Activated CD8-positive, alpha-beta memory T cell treated with anti-CD3 and anti-CD28 coated beads for 24 hours (primary cell): ENCODE results near the gene PDE8B.

Source experiments
- DNase-seq: peaks from one replicate; pipeline ENCODE4 v3.0.0-alpha.2; 2020

The PDE8B gene

DNA sequence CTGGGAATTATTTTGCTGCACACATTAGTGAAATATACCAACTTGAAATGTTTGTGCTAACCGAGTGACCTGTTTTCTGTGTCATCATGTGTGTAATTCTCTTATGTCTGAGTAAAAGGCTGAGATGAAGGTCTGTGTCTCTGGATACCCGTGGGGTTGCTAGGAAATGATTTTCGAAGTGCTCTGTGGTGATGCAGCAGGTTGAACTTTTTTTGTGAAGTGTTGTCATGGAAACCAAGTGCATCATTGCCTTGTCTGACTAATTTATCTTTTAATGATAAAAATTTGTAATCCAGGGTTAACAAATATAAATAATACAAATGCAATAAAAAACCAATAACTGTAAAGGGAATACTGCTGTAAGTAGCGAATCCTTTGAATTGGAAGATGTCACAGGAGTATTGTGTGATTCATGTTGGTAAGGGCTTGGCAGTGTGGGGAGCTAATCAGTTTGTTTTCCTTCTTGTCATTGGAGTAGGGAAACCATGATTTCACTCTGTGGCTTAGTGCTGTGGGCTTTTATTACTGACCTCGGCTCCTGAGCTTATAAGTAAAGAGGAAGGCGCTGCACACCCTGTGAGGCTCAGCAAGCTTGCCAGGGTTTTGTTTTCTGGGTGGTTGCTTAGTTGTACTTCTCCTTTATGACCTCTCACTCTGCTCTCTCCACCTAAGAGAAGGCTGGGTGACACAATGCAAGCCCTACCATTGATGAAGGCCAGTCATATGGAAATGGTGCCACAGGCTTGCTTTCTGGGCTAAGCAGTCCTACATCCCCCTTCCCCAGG is 22.3 kb downstream of the PDE8B start:
- DNase-seq = no peak

DNA sequence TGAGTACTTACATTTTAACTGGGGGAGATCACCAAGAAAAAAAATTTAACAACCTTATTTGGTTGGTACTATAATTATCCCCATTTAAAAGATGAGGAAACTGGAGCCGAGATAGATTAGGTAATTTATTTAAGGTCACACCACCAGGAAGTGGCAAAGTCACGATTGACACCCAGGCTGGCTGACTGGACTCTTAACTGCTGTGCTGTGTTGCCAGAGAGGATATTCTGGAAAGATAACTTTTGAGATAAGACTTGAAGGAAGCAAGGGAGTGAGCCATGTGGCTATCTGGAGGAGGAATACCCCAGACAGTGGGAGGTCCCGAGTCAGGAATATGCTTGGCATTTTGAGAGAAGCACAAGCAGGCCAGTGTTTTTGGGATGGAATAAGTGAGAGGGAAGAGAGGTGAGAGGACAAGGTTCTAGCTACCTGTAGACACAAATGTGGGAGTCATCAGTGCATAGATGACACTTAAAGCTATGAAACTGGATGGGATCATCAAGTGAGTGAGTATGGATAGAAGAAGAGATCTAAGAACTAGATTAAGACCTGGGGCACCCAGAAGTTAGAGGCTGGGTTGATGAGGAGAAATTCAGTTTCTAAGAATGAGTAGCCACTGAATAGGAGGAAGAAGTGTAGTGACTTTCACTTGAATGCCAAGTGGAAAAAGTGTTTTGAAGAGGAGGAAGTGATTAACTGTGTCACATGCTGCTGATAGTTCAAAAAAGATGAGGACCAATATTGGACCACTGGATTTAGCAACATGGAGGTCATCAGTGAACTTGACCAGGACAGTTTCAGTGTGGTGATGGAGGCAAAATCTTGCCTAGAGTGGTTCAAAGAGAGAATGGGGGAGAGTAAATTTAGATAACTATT is 25.6 kb downstream of the PDE8B start:
- no peak for DNase-seq

DNA sequence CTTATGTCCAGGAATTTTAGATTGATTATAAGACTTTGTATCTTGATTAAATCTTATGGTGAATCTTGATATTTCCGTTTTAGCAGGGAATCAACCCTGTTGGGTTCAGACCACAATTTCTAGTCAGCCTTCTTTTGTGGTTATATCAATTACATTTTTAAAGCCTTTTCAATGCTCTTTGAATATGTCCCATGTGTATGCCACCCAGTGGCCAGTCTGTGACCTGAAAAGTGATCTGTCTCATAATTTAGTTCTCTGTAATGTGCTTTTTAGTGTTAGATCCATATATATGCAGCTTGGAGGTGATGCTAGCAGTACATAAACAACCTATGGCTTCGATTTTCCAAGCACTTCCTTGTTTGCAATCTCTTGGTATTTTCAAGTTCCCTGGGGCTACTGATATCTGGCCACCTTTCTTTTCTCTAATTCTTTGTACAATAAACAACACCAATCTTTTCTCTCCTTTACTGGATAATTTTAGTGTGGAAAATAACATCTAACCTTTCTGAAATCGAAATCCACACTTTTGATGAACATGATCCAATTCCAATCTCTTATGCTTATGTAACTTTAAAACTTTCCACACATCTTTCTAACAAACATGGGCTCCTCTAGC is 28.8 kb downstream of the PDE8B start:
- DNase-seq = no peak

GRCh38 chr5:77241444-77241843 is 31.0 kb downstream of the PDE8B start:
- DNase-seq = no peak

DNA sequence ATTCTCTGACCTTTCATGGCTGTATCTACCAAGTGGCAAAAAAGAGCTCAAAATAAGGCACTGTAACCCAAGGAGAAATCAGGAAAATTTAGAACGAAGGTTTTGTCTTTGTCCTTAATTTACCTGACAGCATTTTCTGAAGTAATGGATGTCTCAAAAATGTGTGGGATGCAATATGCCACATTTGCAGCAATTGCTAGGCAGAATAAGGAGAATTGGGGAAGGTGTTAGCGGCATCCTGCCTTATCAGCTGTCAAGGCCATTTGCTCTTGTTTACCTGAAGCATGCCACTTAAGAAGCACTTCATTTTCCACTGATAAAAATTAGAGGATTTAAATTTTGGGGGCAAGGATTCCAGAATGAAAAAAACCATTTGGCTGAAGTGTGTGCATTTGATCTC is 39.0 kb downstream of the PDE8B start:
- DNase-seq = no peak

DNA sequence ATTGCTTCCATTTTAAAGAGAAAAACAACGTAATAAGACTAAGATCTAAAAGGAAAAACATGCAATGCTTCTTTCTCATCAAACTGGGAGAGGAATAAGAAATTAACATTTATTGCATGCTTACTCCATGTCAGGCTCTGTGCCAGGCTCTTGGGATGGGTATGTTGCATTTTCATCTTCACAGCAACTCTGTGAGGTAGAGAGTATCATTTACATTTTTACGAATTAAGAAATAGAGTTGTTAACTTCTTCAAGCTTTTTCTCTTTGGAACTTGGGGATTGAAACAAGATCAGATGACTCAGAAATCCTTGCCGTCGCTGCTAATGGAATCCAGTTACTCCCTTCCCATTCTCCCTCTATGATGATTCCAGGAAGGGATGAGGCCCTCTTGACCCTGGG is 39.5 kb downstream of the PDE8B start:
- DNase-seq = no peak

GRCh38 chr5:77251921-77252320 is 41.4 kb downstream of the PDE8B start:
- no peak for DNase-seq

- DNase-seq = no peak
These were observed 45.1 kb downstream of the PDE8B start for GRCh38 chr5:77255617-77256016.

DNA sequence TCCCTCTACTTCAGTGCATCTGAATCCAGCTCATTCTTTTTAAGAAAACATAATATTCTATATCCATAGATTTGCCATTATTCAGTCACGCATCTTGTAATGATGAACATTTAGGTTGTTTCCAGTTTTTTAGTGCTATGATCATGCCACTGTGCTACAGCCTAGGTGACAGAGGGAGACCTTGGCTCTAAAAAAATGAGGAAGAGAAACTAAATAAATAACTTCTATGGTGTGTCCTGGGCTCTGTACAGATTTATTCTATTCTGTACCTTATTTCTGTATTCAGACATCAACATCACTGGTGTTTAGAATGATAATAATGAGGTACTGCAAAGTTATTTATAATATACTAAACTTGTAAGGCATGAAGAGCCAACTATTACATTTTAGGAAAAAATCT is 45.9 kb downstream of the PDE8B start:
- no peak for DNase-seq

DNA sequence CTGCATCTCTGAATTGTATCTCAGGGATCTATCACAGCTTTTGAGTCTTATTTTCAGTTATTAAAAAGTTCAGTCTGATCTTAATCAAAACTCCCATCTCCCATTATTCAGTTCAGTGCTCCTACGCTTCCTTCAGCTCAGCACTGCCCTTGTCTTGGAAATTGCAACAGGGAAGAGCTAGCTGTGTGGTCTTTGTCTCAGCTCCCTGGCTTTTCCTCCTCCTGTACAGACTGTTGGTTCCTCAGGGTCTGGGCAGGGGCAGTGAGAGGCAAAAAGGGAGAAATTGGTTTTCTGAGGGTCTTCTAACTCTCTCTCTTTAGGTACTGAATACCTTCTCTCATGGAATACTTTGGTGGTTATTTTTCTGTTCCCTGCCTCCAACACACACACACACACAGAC is 48.2 kb downstream of the PDE8B start:
- no peak for DNase-seq

DNA sequence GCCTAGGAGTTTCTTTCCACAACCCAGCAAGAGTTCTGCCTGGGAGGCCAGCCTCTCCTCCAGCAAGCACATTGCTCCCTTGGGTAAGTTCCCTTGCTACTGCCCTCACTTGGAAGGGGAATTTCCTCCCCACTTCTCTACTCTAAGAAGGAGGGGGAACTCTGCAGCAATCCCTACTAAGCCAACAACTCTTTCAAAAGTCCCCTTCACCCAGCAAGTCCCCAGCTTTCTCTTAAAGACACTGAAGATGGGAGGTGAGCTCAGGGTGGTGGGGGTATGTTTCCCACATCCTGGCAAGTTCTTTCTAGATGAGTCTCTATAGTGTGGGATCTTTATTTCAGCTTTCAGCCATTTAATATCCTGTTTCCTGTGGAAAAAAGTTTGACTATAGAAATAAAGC is 49.0 kb downstream of the PDE8B start:
- no peak for DNase-seq

DNA sequence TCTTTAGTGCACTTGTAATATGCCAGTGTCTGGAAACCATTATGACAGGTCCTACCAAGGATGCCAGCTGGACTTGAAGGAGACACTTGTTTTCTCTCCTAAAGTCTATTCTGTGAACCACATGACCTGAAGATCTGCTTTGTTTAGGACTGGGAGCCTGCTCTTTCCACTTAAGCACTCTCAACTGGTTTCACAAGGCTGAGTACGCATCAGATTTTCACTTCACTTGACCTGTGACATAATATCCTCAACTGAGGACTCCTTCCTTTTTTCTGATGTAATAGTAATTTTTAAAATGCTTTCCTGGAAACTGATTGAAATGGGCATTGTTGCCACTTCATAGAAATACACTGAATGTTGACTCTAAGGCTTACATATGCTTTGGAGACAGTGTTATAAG is 52.2 kb downstream of the PDE8B start:
- DNase-seq = no peak

DNA sequence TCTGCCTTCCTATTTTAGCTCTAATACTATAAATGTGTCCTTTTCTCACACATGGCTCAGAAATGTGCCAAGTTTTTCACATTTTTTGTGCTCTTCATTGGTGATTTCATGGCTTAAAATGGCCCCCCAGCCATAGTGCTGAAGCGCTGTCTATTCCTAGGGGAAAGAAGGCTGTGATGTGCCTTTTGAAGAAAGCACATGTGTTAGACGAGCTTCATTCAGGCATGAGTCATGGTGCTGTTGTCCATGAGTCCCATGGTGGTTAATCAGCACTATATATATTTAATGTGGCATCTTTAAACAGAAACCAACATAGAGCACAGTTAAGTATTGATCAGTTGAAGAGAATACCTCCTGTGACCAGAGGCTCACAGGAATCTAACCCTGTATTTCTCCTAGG is 55.8 kb downstream of the PDE8B start:
- no peak for DNase-seq

DNA sequence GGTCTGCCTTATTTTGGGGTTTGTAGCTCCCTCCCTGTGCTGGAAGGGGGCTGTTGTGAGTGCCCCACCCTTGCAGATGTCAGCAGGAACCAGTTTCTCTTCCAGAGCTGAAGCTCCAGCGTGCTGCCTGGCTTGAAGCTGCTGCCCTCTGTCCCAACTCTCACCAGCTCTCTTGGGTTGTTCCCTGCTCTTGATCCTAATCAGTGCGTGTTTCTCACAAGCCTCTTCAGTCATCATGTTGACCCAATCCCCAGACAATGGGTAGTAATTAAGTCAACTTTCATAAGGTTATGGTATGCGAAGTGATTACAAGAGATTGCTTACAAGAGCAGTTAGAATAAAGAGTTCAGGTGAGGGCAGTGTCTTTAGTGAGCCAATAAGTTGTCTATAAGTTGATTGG is 57.0 kb downstream of the PDE8B start:
- no peak for DNase-seq

- DNase-seq = no peak
These were observed 61.7 kb downstream of the PDE8B start for GRCh38 chr5:77272206-77272605.

GRCh38 chr5:77277759-77278158 is 67.3 kb downstream of the PDE8B start:
- no peak for DNase-seq

- DNase-seq = no peak
These were observed 69.6 kb downstream of the PDE8B start for GRCh38 chr5:77280036-77280435.

DNA sequence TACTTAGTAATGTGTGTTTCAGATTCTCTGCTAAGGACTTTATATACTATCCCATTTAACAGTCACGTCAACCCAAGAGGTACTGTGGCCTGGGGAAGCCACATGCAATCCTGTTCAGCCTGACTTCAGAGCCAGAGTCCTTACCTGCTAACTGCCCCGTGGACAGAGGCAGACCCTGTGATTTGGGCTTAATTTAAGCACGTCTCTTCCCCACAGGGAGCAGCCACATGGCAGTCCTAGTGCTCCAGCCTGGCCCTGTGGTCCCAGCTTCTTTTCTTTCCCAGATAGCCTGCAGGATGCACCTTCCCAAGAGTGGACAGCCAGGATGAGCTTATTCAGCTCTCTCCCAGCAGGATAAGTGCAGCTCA is 71.5 kb downstream of the PDE8B start:
- DNase-seq = no peak

- no peak for DNase-seq
These were observed 72.0 kb downstream of the PDE8B start for GRCh38 chr5:77282337-77283027.

DNA sequence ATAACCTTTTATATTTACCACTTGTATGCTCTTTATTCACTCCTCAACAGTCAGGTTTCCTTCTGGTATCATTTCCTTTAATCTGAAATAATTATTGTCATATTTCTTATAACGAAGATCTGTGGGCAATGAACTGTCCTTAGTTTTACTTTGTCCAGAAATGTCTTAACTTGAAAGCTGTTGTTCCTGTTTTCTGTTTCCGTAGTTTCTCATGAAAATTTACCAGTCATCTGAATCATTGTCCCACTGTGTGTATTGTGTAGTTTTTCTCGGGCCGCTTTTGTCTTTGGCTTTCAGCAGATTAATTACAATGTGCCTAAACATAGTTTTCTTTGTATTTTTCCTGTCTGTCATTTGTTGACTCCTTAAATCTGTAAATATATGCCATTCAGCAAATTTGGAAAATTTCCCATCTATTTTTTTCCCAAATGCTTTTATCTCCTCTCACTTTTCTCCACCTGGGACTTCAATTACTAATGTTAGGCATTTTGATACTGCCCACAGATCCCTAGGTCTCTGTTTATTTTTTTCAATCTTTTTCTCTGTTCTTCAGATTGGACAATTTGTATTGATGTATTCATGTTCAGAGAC is 74.9 kb downstream of the PDE8B start:
- no peak for DNase-seq

DNA sequence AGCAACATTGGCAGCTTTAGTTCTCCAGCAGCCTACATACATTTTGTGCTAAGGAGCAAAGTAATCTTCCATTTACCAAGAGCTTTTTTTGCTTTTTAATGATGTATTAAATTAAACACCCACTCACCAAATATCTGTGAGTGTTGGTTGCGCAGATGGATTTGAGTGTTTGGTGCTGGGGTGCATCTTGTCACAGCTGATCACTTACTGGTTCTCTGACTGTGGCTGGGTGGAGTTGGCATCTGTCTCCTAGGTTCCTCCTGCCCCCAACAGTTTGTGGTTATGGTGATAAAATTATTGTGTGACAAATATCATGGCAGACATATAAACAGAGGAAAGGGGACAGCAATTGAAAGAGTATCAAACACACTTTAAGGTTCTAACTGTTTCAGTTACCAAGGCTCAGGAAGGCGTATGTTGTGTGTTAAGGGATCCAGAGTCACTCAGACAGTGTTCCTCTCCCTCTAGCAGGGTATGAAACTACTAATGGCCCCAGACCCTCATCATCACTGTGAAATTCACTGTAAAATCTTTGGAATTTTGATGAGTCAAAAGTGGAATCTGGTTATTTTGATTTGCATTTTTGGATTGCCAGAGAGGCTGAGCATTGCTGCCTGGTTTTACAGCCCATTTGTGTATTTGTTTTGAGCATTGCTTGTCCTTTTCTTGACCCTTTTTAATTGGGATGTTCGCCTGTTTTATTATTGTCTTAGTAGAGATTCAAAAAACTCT is 81.7 kb downstream of the PDE8B start:
- no peak for DNase-seq

GRCh38 chr5:77294185-77294584 is 83.7 kb downstream of the PDE8B start:
- no peak for DNase-seq
